Vagina (tissue), 2 donors: ENCODE measurements around the gene IDUA.

Experiments used
- CTCF ChIP-seq, 3 experiments: fragments of 450-650 bp in 2 of 3; fragments of 200-600 bp in 1 of 3; sonication (generic) in 1 of 3; IDR thresholded peaks; one replicate each; pipeline ENCODE4 v1.5.1; 2017 to 2019; ENCODE audit warnings: antibody characterized with exemption in 3 of 3, mild to moderate bottlenecking in 2 of 3, moderate library complexity in 2 of 3
- POLR2AphosphoS5 ChIP-seq, 2 donors: sonication (generic); formaldehyde crosslinking; IDR thresholded peaks; one replicate each; pipeline ENCODE4 v1.9.0; 2017; ENCODE audit warnings: antibody characterized with exemption in 2 of 2, mild to moderate bottlenecking in 2 of 2, low read depth in 1 of 2; ENCODE audit not compliant: insufficient read depth in 1 of 2

- no peak for TF ChIP-seq CTCF (IDR thresholded peaks at IDR 0.05)
- TF ChIP-seq POLR2AphosphoS5 (IDR thresholded peaks at IDR 0.05; ENCODE audit: insufficient read depth in 1 of 2, low read depth in 1 of 2): no peak
Measured at GRCh38 chr4:946103-946450, 40.8 kb upstream of the IDUA start.
